Pulmonary artery endothelial cell (primary cell): Measurements from ENCODE around the gene NLE1. TPM values are rescaled to one million over a fixed set of nuclear protein-coding genes. Genes with fewer than 3 reads are reported as not detected.
"Not testable (repeated sequence)": the region's sequence is repeated elsewhere in the genome, so short reads cannot be mapped to it uniquely, and the experiment has no call there.

Source experiments
- DNase-seq: peaks from one replicate; pipeline ENCODE4 v3.0.0-alpha.2; 2011; ENCODE audit warnings: low read depth, low spot score
- total RNA-seq: library from RNA; depleted of rRNA; stranded (reverse); fragments of >200 nt; gene quantifications from 2 replicates; pipeline ENCODE4 v1.2.3, GENCODE V29; 2014

The NLE1 gene
- total RNA-seq, 1 donor from 2014 or later: 25.9 TPM

DNA sequence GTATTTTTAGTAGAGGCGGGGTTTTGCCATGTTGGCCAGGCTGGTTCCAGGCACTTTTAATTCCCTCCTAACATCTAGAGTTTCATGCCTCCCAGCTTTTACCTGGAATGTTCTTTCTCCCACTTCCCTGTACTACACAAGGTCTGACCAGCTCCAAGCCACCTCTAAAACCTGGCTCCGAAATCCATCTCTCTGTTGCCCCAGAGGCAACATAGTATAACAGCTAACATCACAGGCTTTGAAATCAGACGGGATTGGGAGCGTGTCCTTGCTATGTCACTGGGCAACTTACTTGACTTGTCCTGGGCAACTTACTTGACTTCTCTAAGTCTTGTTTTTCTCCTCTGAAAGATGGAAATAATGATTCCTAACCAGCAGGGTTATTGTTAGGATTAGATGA is 20.7 kb upstream of the NLE1 start:
- no peak for DNase-seq

DNA sequence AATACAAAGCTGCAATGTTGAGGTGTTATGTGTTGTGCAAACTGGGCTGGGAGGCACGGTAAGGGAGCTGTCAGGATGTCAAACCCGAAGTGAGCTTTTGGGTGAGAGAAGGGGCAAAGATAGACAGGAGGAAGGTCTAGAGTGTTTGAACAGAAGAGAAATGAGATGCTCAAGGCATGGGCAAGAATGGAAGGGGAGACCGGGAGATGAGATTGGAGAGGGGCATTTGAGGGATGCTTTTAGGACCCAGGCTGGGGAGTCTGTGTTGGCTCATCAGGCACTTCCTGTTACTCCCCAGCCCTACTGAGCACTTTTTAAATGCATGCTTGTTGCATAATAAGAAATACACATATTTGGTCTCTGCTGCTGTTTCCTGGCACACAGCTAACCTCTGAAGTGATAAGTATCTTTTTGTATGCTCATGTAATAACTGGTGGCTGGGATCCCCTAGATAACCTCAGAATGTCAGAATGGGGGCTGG is 19.2 kb upstream of the NLE1 start:
- no peak for DNase-seq

DNA sequence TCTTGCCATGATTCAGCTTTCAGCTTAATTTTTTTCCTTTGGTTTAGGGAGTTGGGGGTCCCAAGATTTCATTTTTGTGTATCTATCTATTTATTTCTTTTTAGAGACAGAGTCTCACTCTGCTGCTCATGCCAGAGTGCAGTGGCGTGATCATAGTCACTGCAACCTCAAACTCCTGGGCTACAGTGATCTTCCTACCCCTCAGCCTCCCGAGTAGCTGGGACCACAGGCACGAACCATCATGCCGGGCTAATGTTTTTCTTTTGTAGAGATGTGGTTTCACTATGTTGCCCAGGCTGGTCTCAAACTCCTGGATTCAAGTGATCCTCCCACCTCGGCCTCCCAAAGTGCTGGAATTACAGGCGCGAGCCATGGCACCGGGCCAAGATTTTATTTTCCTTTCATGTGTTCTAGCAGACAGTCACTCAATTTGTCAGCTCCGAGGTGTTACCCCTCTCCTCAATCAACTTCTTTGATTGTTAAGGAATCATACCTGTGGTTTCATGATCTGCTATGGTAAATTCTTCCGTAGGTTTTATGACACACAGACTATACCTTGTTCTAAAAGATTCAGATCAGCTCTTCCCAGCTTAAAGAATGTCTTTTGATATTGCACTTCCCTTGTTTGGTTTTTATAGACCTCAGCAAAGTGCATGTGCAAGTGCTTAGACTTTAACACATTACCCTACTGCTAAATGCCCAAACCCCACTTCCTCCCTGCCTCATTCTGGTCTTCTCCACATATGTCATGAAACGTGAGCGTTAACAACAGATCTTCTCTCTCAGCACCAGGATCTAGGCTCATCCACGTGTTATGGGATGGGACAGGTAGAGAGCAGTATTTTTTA is 18.5 kb upstream of the NLE1 start:
- DNase-seq: no peak

DNA sequence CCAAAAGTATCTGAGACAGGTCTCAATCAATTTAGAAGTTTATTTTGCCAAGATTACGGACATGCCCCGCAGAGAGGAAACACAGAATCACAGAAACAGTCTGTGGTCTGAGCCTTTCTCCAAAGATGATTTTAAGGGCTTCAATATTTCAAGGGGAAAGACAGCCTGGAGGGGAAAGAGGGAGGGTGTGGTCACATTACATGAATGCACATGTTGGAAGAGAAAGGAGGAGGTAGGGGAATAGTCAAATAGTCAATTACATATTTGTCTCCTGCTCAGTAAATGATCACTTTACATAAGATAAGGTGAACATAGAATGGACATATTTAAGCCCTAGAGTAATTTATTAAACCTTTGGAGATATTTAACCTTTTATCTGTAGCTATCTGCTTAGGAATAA is 17.8 kb upstream of the NLE1 start:
- DNase-seq: no peak

DNA sequence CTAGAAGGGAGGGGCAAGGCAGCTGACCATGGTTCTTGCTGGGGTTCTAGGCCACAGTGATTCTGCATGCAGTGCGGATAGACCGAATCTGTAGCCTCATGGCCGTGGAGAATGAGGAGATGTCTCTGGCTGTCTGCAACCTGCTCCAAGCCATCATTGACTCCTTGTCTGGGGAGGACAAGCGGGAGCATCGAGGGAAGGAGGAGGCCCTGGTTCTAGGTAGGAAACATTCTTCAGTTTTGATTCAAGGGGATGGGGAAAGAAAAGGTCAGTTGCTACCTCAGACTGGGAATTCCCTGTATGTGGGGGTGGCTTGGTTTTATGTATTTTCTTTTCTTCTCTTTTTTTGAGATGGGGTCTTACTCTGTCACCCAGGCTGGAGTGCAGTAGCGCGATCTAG is 13.1 kb upstream of the NLE1 start:
- no peak for DNase-seq

DNA sequence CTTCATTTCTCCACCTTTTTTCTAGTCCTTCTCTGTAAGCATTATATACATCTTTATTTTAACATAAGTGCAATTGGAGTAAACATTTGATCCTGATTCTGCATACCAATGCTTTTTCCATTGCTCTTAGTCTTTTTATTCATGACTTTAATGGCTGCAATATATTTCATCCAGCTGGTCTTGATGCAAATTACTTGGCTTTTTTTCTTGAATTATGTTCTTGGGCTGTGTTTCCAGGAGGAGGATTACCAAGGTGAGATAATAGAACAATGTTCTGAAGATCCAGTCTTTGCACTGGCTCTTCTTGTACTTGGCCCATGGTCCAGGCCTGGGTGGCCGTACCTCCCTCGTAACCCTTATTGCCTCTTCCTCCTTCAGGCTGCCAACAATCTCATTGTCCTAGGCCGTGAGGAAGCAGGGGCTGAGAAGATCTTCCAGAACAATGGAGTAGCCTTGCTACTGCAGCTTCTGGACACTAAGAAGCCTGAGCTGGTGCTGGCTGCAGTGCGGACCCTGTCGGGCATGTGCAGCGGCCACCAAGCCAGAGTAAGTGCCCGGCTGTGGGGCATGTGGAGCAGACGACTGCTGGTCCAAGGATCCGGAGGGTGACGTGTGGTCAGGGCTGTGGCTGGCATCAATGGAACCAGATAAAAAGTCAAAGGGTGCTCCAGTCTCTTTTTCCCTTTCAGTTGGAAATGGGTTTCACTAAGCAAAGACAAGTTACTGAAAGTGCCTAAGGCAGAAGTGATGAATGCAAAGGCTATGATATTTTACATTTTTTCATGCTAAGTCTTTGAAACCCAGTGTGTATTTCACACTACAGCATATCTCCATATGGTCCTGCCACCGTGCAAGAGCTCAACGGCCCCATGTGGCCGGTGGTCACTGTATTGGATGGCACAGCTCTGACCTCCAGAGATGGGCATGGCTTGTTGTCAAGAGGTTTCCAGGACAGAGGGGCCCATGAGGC is 12.4 kb upstream of the NLE1 start:
- no peak for DNase-seq

DNA sequence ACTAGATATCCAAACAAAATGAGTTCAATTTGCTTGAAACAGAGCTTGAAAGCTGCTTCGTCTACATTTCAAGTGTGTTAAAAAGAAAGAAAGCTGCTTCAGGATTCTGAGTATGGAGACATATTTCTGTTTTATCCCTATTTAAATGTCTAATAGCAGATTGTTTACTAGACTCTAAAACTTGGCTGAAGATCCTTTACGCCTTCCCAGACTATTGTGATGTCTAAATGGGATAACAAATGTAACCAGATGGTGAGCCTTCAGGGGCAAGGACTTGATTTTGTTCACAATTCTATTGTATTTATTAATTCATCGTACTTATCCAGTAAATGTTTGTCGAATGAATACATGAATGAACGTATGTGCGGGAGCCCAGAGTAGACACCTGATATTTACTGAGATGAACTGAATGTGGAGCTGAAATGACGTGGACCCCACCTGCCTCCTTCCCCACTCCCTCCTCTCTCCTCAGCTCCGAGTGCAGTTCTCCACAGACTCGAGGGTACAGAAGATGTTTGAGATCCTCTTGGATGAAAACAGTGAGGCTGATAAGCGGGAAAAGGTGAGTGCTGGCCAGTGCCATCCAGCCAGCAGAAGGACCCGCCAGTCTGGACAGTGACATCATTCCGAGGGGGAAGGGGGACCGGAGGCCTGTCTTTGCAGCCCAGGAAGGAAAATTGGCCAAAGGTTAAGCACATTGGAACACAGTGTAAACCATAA is 10.5 kb upstream of the NLE1 start:
- no peak for DNase-seq

DNA sequence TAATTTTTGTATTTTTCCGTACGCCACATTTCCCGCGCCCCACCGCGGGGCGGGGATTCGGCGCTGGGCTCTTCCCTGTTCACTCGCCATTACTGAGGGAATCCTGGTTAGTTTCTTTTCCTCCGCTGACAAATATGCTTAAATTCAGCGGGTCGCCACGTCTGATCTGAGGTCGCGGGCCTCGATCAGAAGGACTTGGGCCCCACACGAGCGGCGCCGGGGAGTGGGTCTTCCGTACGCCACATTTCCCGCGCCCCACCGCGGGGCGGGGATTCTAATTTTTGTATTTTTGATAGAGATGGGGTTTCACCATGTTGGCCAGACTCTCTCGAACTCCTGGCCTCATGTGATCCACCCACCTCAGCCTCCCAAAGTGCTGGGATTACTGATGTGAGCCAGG is 9.0 kb upstream of the NLE1 start:
- not testable (repeated sequence) for DNase-seq

DNA sequence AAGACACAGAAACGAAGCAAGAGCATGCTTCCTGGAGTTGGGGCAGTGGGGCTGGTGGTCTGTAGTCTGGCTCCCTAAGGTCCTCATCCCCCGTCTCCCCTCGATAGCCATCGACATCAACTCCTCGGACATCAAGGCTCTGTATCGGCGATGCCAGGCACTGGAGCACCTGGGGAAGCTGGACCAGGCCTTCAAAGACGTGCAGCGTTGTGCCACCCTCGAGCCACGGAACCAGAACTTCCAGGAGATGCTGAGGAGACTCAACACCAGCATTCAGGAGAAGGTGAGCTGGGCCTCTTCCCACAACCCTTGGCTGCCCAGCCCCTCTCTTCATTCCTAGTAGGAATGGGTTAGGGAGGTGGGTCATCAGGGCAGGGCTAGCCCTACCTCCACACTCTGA is 7.8 kb upstream of the NLE1 start:
- no peak for DNase-seq

DNA sequence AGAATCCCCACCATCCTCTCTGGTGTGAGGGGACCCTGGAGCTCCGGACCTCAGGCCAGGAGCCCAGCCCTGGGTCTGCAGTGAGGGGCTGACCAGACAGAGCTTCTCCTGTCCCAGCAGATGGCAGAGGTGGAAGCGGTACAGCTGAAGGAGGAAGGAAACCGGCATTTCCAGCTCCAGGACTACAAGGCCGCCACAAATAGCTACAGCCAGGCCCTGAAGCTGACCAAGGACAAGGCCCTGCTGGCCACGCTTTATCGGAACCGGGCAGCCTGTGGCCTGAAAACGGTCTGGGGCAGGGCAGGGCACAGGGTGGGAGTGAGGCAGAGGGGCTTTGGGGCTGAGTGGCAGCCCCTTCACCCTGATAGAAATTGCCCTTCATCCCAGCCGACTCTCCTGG is 6.0 kb upstream of the NLE1 start:
- DNase-seq: no peak

DNA sequence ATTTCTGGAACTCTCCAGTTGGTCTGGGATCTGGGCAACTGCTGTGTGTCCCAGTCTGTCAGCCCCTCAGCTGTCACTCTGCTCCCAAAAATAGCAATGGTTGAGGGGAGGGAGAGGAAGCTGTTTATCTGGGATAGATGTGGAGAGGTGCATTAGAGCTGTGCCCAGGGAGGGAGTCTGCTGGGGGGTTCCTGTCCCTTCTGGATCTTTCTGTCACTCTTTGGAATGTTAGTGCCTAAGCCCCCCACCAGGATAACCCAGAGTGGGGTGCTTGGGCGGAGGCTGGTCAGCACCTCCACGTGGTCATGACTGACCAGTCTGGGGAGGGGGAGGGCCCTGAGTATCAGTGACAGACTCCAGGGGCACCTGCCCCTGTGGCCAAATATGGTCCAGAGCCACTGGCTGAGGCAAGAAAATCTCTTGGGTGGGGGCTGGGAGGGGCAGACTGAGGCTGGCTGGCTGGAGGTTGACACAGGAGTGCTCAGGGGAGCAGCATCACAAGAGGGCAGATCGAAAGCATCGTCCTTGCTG is 5.3 kb upstream of the NLE1 start, which contains the start of gene UNC45B:
Gene UNC45B (plus strand): TSS at position 443 of the 531 bp plus-strand sequence. CDS start 447 bp downstream, outside the sequence.
- no peak for DNase-seq

DNA sequence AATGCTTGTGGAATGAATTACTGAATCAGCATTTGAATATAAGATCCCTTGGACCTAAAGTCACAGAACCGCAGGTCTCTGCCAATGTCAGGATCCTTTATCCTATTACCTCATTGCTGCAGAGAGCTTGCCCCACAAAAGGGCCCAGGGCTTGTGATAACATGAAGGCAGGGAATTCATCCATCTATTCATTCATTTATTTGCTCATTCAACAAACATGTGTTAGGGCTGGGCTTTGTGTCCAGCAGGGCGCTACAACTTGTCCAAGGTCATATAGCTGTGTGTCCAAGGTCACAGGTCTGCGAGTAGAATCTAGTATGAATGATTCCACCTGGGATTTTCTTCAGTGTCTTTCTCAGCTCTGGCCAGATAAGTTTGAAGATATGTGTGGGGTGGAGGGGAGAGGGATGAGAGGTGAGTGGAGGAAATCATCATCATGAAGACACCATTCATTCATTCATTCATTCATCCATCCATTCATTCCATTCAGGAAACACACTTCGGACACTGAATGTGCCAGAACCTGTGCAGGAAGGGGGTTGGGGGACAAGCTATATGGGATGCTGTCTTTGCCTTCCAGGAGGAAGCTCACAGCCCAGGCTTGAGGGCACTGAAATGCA is 4.2 kb upstream of the NLE1 start:
- no peak for DNase-seq

DNA sequence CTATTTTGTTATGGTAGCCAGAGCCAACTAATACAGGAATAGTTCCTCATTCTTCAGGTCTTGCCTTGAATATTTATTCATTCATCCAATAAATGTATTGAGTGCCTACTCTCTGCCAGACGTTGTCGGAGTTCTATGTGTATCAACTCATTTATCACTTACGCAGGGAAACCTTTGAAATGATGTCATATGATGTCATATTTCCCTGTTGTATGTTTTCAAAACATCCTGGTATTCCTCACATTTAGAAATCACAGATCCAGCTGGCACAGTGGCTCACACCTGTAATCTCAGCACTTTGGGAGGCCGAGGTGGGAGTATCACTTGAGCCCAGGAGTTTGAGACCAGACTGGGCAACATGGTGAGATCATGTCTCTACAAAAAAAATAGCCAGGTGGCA is 2.7 kb upstream of the NLE1 start:
- DNase-seq: no peak

DNA sequence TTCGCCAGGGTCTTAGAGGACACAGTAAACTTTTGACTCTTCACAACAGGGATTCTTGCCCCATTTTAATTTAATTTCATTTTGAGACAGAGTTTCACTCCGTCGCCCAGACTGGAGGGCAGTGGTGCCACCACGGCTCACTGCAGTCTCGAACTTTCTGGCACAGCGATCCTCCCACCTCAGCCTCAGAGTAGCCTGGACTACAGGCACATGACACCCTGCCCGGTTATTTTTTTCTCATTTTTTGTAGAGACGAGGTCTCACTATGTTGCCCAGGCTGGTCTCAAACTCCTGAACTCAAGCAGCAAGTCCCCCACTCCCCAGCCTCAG is 329 bp upstream of the NLE1 start:
- DNase-seq: no peak

DNA sequence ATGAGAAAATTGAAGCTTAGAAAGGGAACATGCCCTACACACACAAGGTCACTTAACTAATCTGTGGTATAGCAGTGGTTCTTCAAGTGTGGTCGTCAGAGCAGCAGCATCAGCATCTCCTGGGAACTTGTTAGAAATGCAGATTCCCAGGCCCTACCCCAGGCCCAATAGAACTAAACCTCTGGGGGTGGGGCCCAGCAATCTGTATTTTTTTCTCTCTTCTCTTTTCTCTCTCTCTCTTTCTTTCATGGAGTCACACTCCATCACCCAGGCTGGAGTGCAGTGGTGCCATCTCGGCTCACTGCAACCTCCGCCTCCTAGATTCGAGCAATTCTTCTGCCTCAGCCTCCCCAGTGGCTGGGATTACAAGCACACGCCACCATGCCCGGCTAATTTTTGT is 3.9 kb downstream of the NLE1 start:
- DNase-seq: no peak

DNA sequence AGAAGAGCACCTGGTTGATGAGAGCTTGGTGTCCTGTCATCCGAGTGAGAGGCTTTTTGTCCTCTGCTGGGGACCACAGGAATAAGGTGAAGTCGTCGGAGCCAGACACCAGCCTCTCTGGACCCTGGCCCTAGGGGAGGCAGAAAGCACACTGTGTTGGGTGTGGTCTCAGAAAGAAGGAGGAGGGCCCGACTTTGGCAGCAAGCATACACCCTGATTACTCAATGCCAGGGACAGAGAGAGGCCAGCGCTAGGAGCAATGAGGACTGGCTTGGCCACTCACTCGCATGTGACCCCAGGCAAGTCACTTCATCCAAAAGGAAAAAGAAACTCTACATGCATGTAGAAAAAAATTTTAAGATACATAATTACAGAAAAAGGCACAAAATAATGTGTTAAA is 6.8 kb downstream of the NLE1 start:
- no peak for DNase-seq

DNA sequence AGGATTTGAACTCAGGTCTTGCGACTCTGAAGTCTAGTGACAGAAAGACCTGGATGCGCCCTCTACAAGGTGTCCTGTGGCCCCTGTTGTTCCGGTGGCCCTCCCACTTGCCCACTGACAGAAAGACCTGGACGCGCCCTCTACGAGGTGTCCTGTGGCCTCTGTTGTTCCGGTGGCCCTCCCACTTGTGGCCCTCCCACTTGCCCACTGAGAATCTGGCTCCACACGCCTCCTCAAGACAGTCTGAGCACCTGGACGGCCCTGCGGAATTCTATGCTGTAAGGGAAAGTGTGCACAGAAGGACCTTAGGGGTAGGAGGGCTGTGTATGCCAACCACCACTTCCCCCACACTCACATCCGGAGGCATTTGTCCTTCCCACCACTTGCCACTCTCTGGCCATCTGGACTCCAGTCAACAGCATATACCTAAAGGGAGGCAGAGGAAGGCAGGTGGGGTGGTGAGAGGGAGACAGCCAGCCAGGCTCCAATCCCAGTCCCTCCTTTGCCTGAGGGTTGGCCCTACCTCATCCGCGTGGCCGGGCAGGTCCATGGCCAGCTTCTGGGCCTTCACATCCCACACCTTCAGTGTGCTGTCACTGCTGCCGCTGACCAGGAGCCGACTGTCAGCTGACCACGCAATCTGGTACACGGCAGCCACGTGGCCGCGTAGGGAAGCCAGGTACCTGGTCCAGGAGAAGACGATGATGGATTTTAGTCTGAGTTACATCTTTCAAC is 9.1 kb downstream of the NLE1 start:
- DNase-seq: no peak

DNA sequence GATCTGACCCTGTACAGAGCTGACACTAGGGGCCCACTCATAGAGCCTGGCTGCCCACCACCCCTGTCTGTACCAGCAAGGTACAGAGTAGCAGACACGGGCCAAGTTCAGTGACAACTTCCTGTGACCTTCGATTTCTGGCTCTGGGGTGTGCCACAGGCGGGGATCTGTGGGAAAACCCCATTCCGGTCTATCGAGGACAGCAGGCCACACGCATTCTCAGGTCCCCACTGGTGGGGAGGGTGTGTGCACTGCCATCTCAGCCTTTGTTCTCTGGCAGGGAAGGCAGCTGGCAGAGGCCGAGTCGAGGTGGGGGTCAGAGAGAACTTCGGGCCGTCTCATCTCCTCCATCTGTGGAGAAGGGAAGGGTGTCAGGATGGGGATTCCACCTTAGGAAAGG is 10.0 kb downstream of the NLE1 start:
- no peak for DNase-seq

DNA sequence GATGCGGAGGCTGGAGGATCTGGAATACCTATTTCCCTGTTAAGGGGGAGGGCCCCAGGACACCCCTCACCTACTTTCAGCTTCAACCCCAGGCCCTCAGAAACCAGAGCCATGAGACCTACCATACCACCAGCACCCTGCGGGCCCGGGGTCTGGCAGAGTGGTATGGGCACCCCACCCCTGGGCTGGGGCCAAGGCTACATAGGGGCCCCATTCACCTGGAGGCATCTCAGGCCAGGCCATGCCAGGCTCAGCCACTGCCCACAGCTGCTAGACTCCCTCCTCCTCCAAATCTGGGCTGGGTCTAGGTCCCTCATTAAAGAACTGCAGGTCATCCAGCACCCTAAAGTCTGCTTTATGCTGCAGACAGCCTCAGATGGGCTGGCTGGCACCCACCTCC is 11.7 kb downstream of the NLE1 start:
- no peak for DNase-seq

DNA sequence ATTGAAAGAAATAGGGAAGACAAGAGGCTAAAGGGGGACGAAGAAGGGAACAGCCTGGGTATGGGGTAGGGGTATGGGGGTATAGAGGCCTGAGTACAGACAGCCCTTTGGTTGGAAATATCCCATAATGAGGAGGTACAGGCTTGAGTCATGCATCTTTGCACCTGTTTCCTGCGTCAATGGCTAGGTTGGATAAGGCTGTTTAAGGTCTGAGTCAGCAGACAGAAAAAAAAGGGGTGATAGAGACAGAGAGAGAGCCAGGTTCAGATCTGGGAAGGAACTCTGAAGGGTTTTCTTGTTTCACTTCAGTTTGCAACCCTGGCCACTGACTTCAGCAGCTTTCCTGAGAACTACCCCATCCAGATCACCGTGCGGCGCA is 12.1 kb downstream of the NLE1 start:
- DNase-seq: no peak
